GM19025 (cell line): ENCODE measurements around the gene RCSD1.
"Not testable (repeated sequence)": the region's sequence is repeated elsewhere in the genome, so short reads cannot be mapped to it uniquely, and the experiment has no call there.

ENCODE experiments used
- ATAC-seq: cut with Tn5 transposase; IDR thresholded peaks from one replicate; pipeline ENCODE4 v1.9.1; 2021; ENCODE audit warnings: mild to moderate bottlenecking, low read depth, moderate library complexity; ENCODE audit not compliant: unreplicated experiment

RCSD1 gene

DNA sequence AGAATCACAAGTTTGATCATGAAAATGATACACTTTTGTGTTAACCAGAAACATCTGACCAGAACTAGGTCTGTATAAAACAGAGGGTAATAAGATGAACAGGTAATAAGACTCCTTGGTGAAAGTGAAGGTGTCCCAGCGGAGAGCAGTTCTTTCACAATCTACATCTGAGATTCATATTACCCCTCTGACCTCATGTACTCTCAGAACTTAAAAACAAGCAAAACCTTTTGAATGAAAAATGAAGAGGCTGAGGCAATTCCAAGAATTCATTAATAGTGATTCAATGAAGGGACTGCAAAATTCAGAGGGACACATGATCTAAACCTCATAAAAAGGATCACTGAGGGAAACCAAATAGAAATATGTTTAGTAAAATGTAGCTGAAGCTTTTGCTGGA lies 80.8 kb downstream of the RCSD1 start:
- ATAC-seq: no peak

DNA sequence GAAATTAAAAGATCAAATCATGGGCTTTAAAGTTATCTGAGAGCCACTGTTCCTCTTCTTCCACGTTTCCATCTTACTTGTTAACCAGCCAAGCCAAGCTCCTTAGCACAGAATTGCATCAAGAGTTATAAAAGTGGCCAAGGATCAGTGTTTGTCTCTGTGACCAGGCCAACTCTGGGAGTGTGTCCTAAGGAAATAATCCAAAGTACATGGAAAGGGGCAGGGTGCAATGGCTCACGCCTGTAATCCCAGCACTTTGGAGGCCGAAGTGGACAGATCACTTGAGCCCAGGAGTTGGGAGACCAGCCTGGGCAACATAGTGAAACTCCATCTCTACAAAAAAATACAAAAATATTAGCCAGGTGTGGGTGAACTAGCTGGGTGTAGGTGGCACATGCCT lies 81.8 kb downstream of the RCSD1 start:
- no peak for ATAC-seq

DNA sequence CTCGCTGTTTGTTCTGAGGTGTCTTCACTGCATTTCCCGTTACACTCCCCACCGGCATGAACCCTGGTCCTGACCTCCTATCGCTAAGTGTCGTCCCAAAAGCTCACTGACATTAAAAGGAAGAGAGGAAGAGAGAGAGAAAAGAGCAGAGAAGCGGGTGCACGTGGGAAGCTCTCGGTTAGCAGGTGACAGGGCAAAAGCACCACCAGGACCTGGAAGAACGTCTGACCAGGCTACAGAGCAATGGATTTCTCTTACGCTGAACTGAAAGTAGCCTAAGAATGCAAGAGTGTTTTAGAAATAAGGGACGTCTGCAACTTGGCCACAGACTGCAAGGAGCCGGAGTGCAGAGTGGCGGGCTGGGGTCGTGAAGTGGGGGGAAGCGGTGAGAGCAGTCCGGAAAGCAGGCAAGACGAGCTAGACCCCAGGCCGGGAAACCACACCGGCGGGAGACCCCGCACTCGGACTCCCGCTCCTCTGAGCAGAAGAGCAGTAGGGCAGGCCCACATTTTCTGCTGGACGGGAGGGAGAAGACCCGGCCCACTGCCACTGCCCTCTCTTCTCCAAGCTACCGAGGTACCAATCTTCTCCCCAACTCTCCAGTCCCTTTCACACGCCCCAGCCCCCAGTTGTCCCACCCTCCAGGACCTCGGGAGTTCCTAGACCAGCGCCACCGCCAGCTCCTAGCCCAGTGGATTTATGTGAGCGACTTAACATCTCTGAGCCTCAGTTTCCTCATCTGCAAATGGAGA lies 83.5 kb downstream of the RCSD1 start:
- ATAC-seq: no peak

DNA sequence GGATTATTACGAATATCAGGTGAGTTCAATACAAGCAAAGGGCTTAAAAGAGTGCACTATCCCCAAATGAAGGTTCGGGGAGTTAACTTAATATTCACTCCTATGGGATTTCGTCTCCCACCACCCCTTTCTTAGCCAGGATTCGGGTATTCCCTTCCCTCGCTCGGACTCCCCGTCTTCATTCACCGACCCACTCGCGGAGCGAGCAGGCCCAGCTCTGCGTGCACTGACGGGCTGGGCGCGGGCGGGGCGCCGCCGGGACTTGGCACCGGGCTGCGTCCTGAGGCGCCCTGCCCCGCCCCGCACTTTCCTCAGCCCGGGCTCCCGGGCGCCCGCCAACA lies 84.0 kb downstream of the RCSD1 start:
- peak; percentile 56 for ATAC-seq

DNA sequence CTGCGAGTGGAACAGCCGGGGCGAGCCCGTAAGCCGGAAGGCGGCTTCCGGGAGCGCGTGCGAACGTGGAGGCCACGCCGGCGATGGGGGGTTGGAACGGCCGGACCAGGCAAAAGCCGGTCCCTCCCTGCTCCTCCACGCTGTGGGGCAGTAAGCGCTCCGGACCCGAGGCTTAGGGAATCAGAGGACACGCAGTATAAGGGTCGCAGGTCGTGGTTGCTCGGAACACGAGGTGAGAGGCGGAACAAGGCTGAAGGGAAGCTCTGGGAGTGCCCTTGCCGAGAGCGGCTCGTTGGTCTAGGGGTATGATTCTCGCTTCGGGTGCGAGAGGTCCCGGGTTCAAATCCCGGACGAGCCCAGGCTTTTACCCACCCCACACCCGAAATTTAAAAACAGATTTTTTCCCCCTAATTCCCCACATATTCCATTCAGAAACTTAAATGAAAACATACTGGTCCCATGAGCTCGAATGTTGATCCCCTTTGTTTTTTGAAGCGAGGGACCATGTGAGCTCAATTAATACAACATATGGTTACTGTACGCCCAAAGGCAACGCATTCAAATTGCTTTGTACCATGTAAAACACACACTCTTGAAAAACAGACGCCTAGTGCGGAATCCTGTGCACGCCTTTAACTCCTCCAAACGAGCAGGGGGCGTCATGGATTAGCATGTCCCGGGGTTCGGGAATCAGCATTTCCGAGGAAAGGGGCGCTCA lies 84.6 kb downstream of the RCSD1 start:
- peak; percentile 42 for ATAC-seq

DNA sequence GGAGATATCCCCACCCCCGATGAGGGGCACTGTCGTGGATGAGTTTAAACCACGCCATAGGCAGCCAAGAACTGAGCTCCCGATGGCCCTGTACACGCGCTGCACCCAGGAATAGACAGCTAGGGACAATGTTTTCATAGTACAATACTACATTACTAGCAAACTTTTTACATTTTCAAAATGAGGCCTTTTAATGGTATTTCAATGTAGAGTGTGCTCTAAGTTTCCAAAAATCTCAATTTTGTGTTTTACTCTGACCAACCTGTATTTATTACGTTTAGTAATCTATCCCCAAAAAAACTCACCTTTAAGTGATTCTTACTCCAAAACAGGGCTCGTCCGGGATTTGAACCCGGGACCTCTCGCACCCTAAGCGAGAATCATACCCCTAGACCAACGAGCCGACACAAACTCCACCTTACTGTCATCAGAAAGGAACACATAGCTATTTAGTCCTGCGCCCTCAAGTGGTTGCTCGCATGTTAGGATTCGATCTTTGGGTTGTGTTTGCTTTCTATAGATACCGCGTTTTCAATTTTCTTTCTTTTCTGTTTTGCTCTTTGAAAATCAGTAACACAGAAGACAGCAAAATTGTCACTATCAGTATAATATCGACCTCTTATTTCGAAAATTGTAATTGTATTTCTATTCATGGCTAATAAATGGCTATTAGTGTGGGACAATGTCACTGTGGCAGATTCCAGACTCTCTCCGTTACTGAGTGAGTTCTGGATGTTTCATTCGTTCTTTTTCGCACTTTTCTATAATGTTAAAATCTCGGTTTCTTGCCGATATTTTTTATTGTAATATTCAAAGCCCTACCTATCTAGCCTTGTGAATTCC lies 85.3 kb downstream of the RCSD1 start:
- ATAC-seq: no peak

DNA sequence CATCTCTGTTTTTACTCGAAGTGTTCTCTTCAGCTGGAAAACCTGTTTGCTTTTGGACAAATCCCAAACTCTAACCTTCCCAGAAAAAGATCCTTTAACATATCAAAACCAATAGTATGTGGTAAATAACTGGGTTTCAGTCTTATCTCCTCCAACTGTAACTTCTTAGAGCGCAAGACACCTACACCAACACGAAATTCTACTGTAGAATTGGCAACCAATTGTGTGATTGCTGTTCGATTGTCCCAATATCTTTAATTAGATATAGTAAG lies 85.9 kb downstream of the RCSD1 start:
- ATAC-seq: no peak

DNA sequence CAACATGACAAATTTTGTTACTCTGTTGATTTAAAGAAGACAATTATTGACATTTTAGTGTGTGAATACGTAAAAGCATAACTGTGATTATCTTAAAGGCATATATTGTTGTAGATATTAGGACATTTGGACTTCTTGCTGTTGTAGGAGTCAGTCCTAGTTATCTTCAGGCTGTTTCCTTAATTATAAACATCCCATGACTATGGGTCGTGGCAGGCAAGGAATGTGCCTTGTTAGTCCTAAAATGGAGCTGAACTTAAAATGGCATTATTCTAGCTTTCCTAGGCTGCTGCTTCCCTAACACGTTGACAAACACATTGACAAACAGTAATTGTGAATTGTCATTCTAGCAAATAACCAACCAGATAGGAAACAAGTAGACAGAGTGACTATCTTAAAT lies 87.3 kb downstream of the RCSD1 start:
- ATAC-seq: no peak

DNA sequence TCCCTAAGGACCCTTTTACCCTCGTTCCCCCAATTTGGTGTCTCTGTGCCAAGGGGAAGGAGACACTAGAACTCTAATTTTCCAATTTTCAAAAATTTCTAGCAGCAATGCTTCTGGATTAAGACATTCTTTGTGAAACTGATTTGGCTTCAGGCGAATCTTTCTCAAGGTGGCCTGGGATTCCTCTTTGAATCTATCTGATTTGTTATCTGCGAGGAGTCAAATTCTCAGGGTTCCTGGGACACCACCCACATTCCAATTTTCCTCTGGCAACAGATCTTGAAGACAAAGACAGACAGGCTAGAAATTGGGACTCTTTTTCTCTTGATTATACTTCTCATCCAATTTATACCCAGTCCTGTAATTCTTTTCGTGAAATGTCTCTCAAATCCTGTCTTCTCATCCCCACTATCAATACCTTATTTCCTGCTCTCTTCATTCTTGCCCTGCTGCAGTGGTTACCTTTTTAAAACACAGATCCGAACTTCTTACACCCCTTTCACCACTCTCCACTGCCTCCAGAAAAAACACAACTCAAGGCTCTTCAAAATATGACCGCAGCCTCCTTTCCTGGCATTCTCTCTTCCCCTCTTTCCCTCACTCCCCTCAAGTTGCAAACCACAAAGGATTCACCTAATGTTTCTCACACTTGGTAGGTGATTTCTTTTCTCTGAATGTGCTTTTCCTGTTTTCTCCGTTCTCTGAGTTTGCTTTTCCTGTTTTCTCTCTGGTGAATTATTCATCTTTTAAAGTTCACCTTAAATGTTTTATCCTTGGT lies 89.1 kb downstream of the RCSD1 start:
- no peak for ATAC-seq

DNA sequence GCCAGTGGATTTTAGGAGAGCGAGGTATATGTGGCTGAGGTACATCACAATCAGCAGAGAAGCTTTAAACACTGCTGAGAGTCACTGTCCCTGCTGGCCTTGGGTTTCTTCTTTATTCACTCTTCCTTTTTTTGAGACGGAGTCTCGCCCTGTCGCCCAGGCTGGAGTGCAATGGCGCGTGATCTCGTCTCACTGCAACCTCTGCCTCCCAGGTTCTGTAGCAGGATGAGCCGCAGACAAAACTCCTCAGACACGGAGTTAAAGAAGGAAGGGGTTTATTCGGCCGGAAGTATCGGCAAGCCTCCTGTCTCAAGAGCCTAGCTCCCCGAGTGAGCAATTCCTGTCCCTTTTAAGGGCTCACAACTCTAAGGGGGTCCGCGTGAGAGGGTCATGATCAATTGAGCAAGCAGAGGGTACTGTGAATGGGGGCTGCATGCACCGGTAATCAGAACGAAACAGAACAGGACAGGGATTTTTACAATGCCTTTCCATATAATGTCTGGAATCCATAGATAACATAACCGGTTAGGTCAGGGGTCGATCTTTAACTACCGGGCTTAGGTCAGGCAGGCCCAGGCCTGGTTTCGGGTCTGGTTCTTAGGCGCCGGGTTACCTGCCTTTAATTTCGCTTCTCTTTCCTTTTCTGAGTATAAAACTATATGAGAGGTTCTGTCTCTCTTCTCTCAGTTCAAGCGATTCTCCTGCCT lies 89.8 kb downstream of the RCSD1 start:
- ATAC-seq: not testable (repeated sequence)

DNA sequence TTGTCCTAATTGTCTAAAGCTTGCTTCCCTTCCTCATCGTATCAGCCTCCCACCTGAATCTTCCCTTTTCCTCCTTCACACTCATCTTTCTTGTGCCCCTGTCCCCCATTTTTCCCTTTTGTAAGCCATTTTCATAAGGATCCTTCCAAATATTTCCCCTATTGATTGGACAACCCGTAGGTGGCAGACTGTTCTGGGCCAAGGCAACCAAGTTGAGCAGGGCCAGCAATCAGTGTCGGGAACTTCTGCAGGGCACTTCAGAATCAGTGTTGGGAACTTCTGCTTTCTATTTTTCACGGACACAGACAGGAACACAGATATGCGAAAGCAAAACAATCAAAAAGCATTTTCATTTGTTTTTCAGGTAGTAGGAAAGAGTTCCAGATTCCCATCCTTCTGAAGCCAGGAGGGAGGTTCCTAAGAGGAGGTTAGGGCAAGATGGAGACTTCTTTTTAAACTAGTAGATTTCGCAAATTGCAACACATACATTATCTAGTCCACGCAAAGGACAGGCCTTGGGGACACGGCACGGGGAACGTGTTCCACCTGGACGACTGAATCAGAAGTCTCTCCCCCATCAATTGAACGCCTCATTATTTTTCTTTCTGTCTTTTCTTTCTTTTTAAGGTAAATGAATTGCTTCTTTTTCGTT lies 91.1 kb downstream of the RCSD1 start:
- ATAC-seq: no peak

DNA sequence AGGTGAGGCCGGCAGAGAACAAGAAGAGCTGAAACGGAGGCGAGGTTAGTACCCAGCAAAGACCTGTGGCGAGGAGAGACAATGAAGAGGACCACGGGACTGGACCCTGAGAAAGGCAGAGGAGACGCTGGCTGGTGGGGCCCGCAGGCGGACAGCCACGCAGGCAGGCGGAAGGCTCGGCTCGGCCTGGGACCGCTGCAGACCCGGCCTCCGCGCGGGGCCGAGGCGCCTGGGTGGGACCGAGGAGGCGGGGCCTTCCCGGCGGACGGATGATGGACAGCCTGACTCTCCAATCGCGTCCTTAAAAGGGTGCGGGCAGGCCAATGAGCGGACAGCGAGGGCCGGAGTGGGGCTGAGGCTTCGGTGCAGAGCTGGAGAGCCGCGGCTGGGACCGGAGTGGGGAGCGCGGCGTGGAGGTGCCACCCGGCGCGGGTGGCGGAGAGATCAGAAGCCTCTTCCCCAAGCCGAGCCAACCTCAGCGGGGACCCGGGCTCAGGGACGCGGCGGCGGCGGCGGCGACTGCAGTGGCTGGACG lies 91.7 kb downstream of the RCSD1 start, which contains the start of gene MPZL1:
Gene MPZL1, plus strand, starts transcription at position 366 of the 535 bp plus-strand sequence. CDS start 170 bp downstream, outside the sequence.
- peak; percentile 95 for ATAC-seq

DNA sequence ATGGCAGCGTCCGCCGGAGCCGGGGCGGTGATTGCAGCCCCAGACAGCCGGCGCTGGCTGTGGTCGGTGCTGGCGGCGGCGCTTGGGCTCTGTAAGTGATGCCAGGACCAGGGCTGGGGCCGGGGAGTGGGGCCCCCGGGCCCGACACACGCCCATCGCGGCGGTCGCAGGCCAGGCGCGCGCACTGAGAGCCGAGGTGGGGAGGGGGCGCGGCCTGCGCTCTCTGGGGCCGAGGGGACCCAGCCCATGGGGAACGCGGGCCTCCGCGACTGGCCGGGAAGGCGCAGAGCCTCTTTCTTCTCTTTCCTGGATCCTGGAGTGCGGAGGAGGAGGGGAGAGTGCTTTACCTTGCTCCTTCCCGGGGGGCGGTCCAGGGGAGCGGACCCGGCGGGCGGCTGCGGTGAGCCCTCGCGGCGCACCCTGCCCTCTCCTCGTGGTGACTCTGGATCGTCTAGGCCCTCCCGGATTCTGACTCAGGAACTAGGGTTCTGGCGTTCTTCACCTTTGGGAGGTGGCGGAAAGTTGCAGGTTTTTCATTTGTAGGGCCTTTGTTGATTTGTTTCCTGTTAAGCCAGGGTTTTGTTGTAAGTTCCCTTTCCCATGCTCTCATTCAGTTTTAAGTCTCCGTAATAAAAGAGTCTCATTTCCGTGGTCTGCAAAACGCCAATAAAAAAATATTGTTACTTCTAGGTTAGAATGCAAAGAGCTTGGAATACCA lies 92.3 kb downstream of the RCSD1 start:
- peak; percentile 34 for ATAC-seq

DNA sequence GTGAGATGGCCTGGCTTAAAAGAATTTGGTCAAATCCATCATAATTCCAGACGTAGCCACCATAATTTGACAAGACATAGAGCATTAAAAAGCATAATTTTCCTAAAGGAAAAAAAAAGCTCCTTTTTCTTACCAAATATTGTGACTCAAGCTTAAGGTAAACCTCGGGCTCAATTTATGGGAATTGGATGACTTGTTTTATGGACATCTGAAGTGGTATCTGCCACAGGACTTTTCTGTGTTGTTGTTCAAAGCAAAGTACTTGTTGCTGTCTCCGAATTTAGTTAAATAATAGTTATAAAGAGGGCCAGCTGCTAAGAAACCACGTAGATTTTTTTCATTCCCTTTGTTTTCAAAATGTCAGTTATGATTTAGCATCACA lies 92.8 kb downstream of the RCSD1 start:
- no peak for ATAC-seq

DNA sequence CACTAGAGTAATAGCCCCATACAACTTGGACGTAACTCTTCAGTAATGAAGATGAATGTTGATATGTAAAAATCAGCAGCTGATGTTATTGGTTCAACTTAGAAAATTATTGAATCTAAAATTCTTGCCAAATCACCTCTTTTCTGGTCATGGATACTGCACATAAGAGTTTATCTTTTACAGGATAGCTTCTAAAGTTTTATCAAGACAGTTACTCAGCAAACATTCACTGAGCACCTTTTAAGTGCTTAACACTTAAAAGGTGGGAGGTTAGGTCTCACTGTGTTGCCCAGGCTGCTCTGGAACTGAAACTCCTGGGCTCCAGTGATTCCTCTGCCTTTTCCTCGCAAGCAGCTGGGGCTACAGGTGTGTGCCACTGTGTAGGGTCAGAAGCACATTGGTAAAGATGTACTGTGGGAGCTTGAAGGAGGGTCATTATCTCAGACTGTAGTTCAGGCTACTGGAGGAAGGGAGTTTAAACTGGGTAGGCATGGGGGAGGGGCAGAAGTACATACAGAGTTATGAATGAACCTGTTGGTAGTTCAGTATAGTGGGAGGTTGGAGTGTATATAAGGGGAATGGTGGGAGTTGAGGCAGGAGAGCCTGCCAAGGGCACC lies 93.8 kb downstream of the RCSD1 start:
- ATAC-seq: no peak

DNA sequence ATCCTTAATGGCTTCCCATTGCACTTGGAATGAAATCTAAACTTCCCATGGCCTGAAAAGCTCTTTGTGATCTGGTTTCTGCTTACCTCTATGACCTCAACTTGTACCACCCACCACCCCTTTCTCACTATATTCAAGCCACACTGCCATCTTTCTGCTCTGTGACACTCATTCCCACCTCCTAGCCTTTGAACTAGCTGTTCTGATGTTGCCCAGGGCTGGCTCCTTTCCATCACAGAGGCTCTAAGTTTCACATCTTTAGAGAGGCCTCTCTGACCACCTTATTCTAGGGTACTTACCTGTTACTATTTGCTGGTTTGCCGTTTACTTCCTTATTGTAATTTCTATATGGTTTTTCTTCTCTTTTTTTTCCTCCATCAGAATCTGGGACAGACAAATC lies 96.0 kb downstream of the RCSD1 start:
- no peak for ATAC-seq

DNA sequence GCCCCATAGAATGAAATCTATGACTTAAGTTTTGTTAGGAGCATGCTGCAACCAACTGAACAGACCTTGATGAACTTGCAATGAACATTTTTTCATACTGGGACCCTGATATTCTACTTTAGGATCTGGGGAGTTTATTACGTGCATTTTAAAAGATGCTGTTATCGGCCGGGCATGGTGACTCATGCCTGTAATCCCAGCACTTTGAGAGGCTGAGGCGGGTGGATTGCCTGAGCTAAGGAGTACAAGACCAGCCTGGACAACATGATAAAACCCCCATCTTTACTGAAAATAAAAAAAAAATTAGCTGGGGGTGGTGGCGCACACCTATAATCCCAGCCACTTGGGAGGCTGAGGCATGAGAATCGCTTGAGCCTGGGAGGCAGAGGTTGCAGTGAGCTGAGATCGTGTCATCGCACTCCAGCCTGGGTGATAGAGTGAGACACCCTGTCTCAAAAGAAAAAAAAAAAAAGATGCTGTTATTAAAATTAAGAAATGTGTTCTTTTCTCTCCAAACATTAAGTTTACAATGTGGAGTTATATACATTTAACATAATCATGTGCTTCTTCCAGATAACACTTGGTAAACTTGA lies 98.9 kb downstream of the RCSD1 start:
- no peak for ATAC-seq

DNA sequence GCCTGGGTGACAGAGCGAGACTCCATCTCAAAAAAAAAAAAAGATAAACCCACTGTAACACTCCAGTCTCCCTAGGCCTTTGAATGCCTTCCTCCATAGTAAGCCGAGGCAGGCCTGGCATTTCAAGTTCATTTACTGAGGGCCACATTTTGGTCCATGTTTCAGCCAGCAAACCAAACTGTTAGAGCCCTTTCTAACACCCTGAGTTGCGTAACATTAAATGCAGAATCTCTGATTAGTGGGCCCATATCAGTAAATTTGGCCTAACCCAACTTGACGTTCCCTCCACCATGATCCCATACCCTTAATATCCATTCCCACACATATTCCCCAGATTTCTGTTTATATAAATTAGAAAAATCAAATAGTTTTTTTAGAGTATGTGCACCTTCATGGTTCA lies 104.2 kb downstream of the RCSD1 start:
- ATAC-seq: no peak
